A673 (cell line): ENCODE data around the gene ZNF737.
"Not testable (repeated sequence)": the region's sequence is repeated elsewhere in the genome, so short reads cannot be mapped to it uniquely, and the experiment has no call there.

Experiments
- EZH2 ChIP-seq: fragments of 200-600 bp; sonication (generic); IDR thresholded peaks from 2 replicates; pipeline ENCODE4 v1.6.1; 2017; ENCODE audit warnings: borderline replicate concordance, low read depth, mild to moderate bottlenecking, mixed read lengths, antibody characterized with exemption, low read length; ENCODE audit not compliant: poor library complexity, severe bottlenecking
- TF ChIP-seq, protein P1 (sequence below): fragments of 300-800, 200-600 bp; sonication (generic); conservative IDR thresholded peaks from 2 replicates; pipeline ENCODE4 v1.5.1; 2017; ENCODE audit warnings: low read depth, mild to moderate bottlenecking, antibody characterized with exemption, low read length, moderate library complexity, mixed read lengths

DNA sequence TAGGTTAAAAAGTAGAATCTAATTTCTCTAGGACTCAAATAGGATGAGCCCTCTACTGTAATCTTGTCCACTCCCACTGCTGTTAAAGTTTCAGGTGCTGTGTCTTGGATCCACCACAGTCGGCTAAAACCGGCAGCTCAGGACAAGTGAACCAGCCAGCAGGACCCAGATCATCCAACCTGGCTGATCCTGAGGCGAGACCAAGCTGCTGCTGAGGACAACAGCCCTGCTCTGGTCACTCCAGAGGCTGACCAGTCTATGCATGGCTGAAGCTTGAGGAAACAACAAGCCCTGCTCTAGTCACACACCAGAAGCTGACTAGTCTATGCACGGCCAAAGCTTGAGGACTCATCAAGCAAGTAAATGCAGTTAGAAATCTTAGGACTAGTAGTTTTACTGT is 49.4 kb upstream of the ZNF737 start:
- TF ChIP-seq, protein P1, sequence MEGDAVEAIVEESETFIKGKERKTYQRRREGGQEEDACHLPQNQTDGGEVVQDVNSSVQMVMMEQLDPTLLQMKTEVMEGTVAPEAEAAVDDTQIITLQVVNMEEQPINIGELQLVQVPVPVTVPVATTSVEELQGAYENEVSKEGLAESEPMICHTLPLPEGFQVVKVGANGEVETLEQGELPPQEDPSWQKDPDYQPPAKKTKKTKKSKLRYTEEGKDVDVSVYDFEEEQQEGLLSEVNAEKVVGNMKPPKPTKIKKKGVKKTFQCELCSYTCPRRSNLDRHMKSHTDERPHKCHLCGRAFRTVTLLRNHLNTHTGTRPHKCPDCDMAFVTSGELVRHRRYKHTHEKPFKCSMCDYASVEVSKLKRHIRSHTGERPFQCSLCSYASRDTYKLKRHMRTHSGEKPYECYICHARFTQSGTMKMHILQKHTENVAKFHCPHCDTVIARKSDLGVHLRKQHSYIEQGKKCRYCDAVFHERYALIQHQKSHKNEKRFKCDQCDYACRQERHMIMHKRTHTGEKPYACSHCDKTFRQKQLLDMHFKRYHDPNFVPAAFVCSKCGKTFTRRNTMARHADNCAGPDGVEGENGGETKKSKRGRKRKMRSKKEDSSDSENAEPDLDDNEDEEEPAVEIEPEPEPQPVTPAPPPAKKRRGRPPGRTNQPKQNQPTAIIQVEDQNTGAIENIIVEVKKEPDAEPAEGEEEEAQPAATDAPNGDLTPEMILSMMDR: not testable (repeated sequence)
- not testable (repeated sequence) for TF ChIP-seq EZH2
